HCT116 (cell line): ENCODE results near the gene EGF. TPM values are rescaled to one million over a fixed set of nuclear protein-coding genes. Genes with fewer than 3 reads are reported as not detected.

Source experiments
- ATAC-seq: fragments of 200-7000 bp; cut with Tn5 transposase; 2 replicates; pipeline ENCODE4 v1.9.1; 2020; ENCODE audit warnings: mild to moderate bottlenecking, moderate library complexity
- BruUV-seq: library from RNA; stranded (reverse); fragments of 400-500 nt; replicated peaks from 2 replicates; lab custom pipeline; 2021; lab: Mats Ljungman, UMichigan
- CTCF ChIA-PET: fragments of 300-600 bp; sonication (Branson Sonifier 250); formaldehyde crosslinking; loops from one replicate; lab custom pipeline; 2021; ENCODE audit warnings: antibody characterized with exemption; lab: Charles Lee
- POLR2A ChIA-PET: fragments of 300-600, 350-600 bp; sonication (Branson Sonifier 250); formaldehyde crosslinking; loops from one replicate; lab custom pipeline; 2021; ENCODE audit warnings: antibody characterized with exemption; lab: Charles Lee
- RAD21 ChIA-PET, 2 experiments: fragments of 300-600 bp; sonication (Branson Sonifier 250); formaldehyde crosslinking; loops; one replicate each; lab custom pipeline; 2023; ENCODE audit warnings: low total read pairs in 2 of 2; ENCODE audit not compliant: uncharacterized antibody in 2 of 2, unreplicated experiment in 2 of 2, low non-redundant PET in 1 of 2; lab: Charles Lee
- DNase-seq: peaks from one replicate; pipeline ENCODE4 v3.0.0-alpha.2; 2010; ENCODE audit warnings: low read depth, low spot score
- H2AFZ ChIP-seq: fragments of 200-600 bp; shearing (Covaris generic), sonication (generic); 2 replicates; pipeline ENCODE4 v1.6.1; 2017; ENCODE audit warnings: low read depth, mixed run types, mixed read lengths, antibody characterized with exemption, low read length; ENCODE audit not compliant: poor library complexity, severe bottlenecking
- H3K27ac ChIP-seq: 2 replicates; pipeline ENCODE4 v1.5.1; 2012; ENCODE audit warnings: low read depth, low read length
- H3K27me3 ChIP-seq: fragments of 200-600 bp; sonication (generic); 2 replicates; pipeline ENCODE4 v1.6.1; 2016; ENCODE audit warnings: mixed run types, low read length, mixed read lengths; ENCODE audit not compliant: insufficient read depth
- H3K36me3 ChIP-seq, 2 experiments: fragments of 200-500 bp in 1 of 2; fragments of 200-600 bp in 1 of 2; sonication (Bioruptor generic) in 1 of 2; sonication (generic) in 1 of 2; 2 replicates each; pipeline versions ENCODE4 v1.5.1 to v1.6.1; 2014 to 2016; ENCODE audit warnings: low read length in 2 of 2, inconsistent platforms in 1 of 2, mixed read lengths in 1 of 2, mixed run types in 1 of 2; ENCODE audit not compliant: insufficient read depth in 2 of 2, control insufficient read depth in 1 of 2
- H3K4me1 ChIP-seq, 2 experiments: fragments of 200-600 bp in 1 of 2; sonication (generic) in 1 of 2; 2 replicates each; pipeline versions ENCODE4 v1.5.1 to v1.6.1; 2012 to 2017; ENCODE audit warnings: low read length in 2 of 2, inconsistent platforms in 1 of 2, mild to moderate bottlenecking in 1 of 2, mixed read lengths in 1 of 2, mixed run types in 1 of 2, moderate library complexity in 1 of 2; ENCODE audit not compliant: insufficient read depth in 2 of 2, control insufficient read depth in 1 of 2
- H3K4me2 ChIP-seq: fragments of 200-600 bp; sonication (generic); 2 replicates; pipeline ENCODE4 v1.6.1; 2017; ENCODE audit warnings: mixed run types, low read length, mixed read lengths
- H3K4me3 ChIP-seq, 2 experiments: fragments of 200-600 bp in 1 of 2; sonication (generic) in 1 of 2; replicated peaks in 1 of 2; 2 replicates each; pipeline ENCODE4 v1.5.1; 2011 to 2016; ENCODE audit warnings: low read length in 2 of 2, control low read depth in 1 of 2, low read depth in 1 of 2, mild to moderate bottlenecking in 1 of 2, mixed read lengths in 1 of 2, mixed run types in 1 of 2
- H3K79me2 ChIP-seq: fragments of 200-600 bp; sonication (generic); 2 replicates; pipeline ENCODE4 v1.6.1; 2017; ENCODE audit warnings: mild to moderate bottlenecking, mixed run types, low read length, moderate library complexity, mixed read lengths; ENCODE audit not compliant: insufficient read depth
- H3K9ac ChIP-seq: fragments of 200-600 bp; sonication (generic); 2 replicates; pipeline ENCODE4 v1.6.1; 2016; ENCODE audit warnings: low read length, mixed read lengths
- H3K9me2 ChIP-seq: fragments of 200-600 bp; sonication (generic), shearing (Covaris generic); 2 replicates; pipeline ENCODE4 v1.6.1; 2017; ENCODE audit warnings: mixed run types, mild to moderate bottlenecking, moderate library complexity; ENCODE audit not compliant: insufficient read depth
- H3K9me3 ChIP-seq, 2 experiments: fragments of 200-500 bp in 1 of 2; fragments of 200-600 bp in 1 of 2; sonication (Bioruptor generic) in 1 of 2; sonication (generic) in 1 of 2; 2 replicates each; pipeline ENCODE4 v1.6.1; 2014 to 2017; ENCODE audit warnings: low read length in 2 of 2, mixed read lengths in 2 of 2, inconsistent platforms in 1 of 2, low read depth in 1 of 2, mild to moderate bottlenecking in 1 of 2, mixed run types in 1 of 2, moderate library complexity in 1 of 2; ENCODE audit not compliant: control insufficient read depth in 1 of 2, insufficient read depth in 1 of 2
- H4K20me1 ChIP-seq: fragments of 200-600 bp; sonication (generic), shearing (Covaris generic); 2 replicates; pipeline ENCODE4 v1.6.1; 2017; ENCODE audit warnings: mixed run types, mild to moderate bottlenecking, moderate library complexity; ENCODE audit not compliant: insufficient read depth
- ATF3 ChIP-seq: IDR thresholded peaks from 2 replicates; pipeline ENCODE4 v1.6.1; 2012
- CBX3 ChIP-seq: IDR thresholded peaks from 2 replicates; pipeline ENCODE4 v1.6.1; 2012; ENCODE audit warnings: low read depth
- CEBPB ChIP-seq: IDR thresholded peaks from 2 replicates; pipeline ENCODE4 v1.6.1; 2012; ENCODE audit warnings: low read depth
- CTCF ChIP-seq, 3 experiments: fragments of 200-600 bp in 1 of 3; sonication (generic) in 1 of 3; IDR thresholded peaks in 2 of 3; conservative IDR thresholded peaks in 1 of 3; 2 replicates each; pipeline ENCODE4 v1.5.1; 2012 to 2017; ENCODE audit warnings: low read depth in 2 of 3, low read length in 2 of 3, antibody characterized with exemption in 1 of 3, borderline replicate concordance in 1 of 3, control low read depth in 1 of 3, mild to moderate bottlenecking in 1 of 3, mixed read lengths in 1 of 3, mixed run types in 1 of 3, moderate library complexity in 1 of 3; ENCODE audit not compliant: insufficient read depth in 1 of 3
- ELF1 ChIP-seq: IDR thresholded peaks from 2 replicates; pipeline ENCODE4 v1.6.1; 2012; ENCODE audit warnings: low read depth, borderline replicate concordance
- EZH2 ChIP-seq: fragments of 200-600 bp; sonication (generic); IDR thresholded peaks from 2 replicates; pipeline ENCODE4 v1.6.1; 2017; ENCODE audit warnings: antibody characterized with exemption, mixed run types
- EZH2phosphoT487 ChIP-seq: fragments of 200-600 bp; IDR thresholded peaks from 2 replicates; pipeline ENCODE4 v1.6.1; 2018; ENCODE audit warnings: antibody characterized with exemption, borderline replicate concordance
- JUND ChIP-seq: IDR thresholded peaks from 2 replicates; pipeline ENCODE4 v1.6.1; 2012
- SIN3A ChIP-seq: IDR thresholded peaks from 2 replicates; pipeline ENCODE4 v1.6.1; 2012; ENCODE audit warnings: low read depth
- SP1 ChIP-seq: IDR thresholded peaks from 2 replicates; pipeline ENCODE4 v1.6.1; 2012; ENCODE audit warnings: low read depth
- SRF ChIP-seq: IDR thresholded peaks from 2 replicates; pipeline ENCODE4 v1.6.1; 2012; ENCODE audit warnings: low read depth
- TCF7L2 ChIP-seq: IDR thresholded peaks from 2 replicates; pipeline ENCODE4 v1.7.0; 2011; ENCODE audit warnings: borderline replicate concordance, inconsistent platforms; ENCODE audit not compliant: insufficient read depth, insufficient read length; ENCODE audit errors: extremely low read depth
- ZBTB33 ChIP-seq: IDR thresholded peaks from 2 replicates; pipeline ENCODE4 v1.6.1; 2011; ENCODE audit warnings: mild to moderate bottlenecking, low read length, moderate library complexity; ENCODE audit not compliant: insufficient replicate concordance; ENCODE audit errors: extremely low read depth
- intact Hi-C: fragments of 100-400 bp; cut with micrococcal nuclease; formaldehyde crosslinking; loops from 2 replicates; pipeline ENCODE4 v1.10.0; 2022
- total RNA-seq: library from RNA; stranded (reverse); gene quantifications from one replicate; pipeline ENCODE4 v1.2.1, GENCODE V29; 2021; ENCODE audit not compliant: unreplicated experiment

Gene EGF
- total RNA-seq, 1 experiment from 2014 or later = 0.57 TPM

- no peak for TF ChIP-seq EZH2phosphoT487
- no peak for TF ChIP-seq SIN3A
- TF ChIP-seq ELF1 = no peak
- TF ChIP-seq JUND = no peak
- TF ChIP-seq CEBPB = no peak
- no peak for TF ChIP-seq ZBTB33
- TF ChIP-seq CBX3 = no peak
- no peak for TF ChIP-seq ATF3
- no peak for TF ChIP-seq TCF7L2
- TF ChIP-seq SRF = no peak
- no peak for TF ChIP-seq SP1
- TF ChIP-seq EZH2 = no peak
- TF ChIP-seq CTCF (IDR thresholded peaks at IDR 0.05 in 2 of 3, conservative IDR thresholded peaks at IDR 0.05 in 1 of 3; ENCODE audit: borderline replicate concordance in 1 of 3, insufficient read depth in 1 of 3, low read depth in 2 of 3, low read length in 2 of 3) = no peak
- CTCF ChIA-PET = no interaction called here
Observed at GRCh38 chr4:110046588-110047049, 133.9 kb downstream of the EGF start.

More at GRCh38 chr4:110046588-110047049, 133.9 kb downstream of the EGF start:
- Histone ChIP-seq H3K4me2 (no peak overlapping the region), H3K27me3 (no peaks in the 10 kb centered on the region), H4K20me1 (no peaks in the 10 kb centered on the region), H3K27ac (no peak overlapping the region), H3K79me2 (no peaks in the 10 kb centered on the region), H3K36me3 (no peaks in the 10 kb centered on the region), H3K4me3 (no peak overlapping the region), H3K9me3 (no peaks in the 10 kb centered on the region), H2AFZ (no peak overlapping the region), H3K9me2 (no peaks in the 10 kb centered on the region), H3K9ac (no peak overlapping the region), H3K4me1 (no peaks in the 10 kb centered on the region)
- POLR2A ChIA-PET = no interaction called here
- RAD21 ChIA-PET = no interaction called here
- ATAC-seq = no peak
- intact Hi-C loops = no loop called here
- BruUV-seq = no TSS peak
- peak; percentile 10 for DNase-seq
